Fibroblast of upper back skin (primary cell): ENCODE results near the gene TAX1BP3.
"Not testable (repeated sequence)": the region's sequence is repeated elsewhere in the genome, so short reads cannot be mapped to it uniquely, and the experiment has no call there.

ENCODE experiments used
- DNase-seq: peaks from one replicate; pipeline ENCODE4 v3.0.0-alpha.2; 2013

TAX1BP3 gene

DNA sequence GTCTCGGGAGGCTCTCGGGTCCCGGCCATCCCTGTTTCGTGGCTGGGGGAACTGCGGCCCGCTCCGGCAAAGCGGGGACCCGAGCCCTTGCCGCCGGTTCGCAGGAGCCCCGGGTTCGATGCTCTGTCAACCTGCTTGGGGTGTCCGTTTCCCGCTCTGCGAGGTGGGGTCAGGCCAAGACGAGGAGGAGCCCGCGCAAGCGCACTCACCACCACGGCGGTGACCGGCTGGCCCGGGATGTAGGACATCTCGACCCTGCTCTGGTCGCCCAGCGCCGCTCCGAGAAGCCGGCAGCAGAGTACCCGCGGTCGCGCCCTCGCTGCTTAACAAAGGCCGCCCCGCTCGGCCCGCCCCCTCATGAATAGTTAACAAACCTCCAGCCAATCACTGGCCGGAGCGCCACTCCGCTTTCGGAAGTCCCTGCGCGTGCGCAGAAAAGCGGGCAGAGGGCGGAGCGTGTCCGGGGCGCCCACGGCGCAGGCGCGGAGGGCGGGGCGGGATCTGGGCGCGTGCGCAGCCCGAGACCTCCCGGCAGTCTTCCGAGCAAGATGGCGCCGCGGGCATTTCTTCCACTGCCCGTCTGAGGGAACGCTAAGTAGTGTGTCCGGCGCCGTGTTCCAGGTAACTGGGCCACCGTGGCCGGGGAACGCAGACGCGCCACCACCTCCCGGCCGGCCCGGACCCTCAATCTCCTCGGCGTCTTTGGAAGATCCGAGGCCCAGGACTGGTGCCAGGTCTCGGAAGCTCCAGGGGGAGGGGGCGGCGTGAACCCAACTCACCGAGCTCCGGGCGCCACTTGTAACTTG lies at the start of gene TAX1BP3, which contains the start of gene EMC6:
TAX1BP3 (minus strand) TSS at position 300 of the 806 bp plus-strand sequence; CDS start at position 248, 52 bp downstream.
EMC6 (plus strand) TSS at position 534 of the 806 bp plus-strand sequence. CDS start 335 bp downstream, outside the sequence.
- DNase-seq: peak; percentile 98

- DNase-seq: no peak
Measured at GRCh38 chr17:3715296-3715695, 46.9 kb upstream of the TAX1BP3 start.

DNA sequence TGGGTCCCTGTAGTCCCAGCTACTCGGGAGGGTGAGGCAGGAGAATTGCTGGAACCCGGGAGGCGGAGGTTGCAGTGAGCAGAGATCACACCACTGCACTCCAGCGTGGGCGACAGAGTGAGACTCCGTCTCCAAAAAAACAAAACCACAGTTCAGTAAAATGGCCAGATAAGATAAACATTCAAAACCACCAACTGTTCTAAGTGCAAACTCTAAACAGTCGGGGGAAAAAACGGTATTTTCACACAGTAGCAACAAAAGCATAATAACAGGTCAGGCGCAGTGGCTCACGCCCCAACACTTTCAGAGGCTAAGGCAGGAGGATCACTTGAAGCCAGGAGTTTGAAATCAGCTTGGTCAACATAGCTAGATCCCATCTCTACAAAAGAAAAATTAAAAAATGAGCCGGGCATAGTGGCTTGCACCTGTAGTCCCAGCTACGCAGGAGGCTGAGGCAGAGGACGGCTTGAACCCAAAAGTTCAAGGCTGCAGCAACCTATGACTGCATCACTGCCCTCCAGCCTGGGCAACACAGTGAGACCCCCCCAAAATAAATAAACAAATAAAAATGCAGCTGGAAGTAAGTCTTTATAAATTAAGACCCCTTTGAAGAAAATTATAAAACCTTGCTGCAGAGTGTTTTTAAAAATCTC lies 44.6 kb upstream of the TAX1BP3 start:
- no peak for DNase-seq

DNA sequence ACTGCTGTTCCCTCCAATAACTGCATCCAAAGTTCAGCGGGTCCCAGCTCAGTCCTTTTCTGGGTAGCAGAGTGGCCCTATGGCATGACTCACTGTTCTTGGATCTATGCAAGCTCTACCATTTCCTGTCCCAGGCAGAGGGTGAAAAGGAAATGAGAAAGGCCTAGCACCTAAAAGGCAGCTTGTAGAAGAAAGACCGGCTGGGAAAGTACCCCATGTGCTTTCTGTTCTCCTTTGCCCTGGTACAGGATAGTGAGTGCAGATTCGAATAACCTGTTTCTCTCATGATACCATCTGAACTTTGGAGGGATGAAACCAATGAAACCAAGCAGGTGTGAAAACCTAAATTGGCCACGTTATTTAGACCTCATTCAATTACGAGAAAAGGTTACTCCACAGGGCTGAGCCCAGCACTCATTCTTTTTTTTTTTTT lies 42.6 kb upstream of the TAX1BP3 start:
- DNase-seq: peak; percentile 27

GRCh38 chr17:3708366-3708765 lies 40.0 kb upstream of the TAX1BP3 start:
- no peak for DNase-seq

- DNase-seq: not testable (repeated sequence)
Measured at GRCh38 chr17:3705718-3705984, 37.3 kb upstream of the TAX1BP3 start.

DNA sequence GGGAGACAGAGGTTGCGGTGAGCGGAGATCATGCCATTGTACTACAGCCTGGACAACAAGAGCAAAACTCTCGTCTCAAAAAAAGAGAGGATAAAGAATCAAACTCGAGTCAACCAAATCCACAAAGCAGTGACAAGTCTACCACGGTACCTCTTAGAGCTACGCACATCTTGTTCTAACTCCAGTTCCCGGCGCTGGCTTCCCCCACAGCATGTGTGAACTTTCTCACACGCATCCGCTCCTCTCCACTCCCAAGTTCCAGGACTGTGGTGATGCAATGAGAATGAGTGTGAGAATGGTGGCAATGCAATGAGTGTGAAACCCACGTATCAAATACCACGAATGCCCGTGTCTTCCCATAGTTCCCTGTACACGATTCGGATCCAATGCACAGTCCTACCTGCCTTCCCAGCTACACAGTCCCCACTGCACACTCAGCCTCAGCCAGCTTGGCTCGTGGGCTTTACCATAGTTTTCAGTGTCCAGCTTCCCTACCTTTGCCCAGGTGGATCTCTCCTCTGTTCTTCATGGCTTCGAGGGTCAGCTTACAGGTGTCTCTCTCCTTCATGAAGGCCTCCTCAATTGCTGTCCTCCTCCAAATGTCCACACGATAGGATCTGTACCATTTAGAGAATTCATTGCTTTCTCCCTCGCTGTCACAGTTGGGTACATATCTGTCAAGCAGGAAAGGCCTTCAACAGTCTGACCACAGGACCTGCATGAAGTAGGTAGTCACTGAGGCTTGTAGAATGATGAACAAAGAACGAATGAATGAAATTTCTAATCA lies 36.7 kb upstream of the TAX1BP3 start:
- DNase-seq: no peak

DNA sequence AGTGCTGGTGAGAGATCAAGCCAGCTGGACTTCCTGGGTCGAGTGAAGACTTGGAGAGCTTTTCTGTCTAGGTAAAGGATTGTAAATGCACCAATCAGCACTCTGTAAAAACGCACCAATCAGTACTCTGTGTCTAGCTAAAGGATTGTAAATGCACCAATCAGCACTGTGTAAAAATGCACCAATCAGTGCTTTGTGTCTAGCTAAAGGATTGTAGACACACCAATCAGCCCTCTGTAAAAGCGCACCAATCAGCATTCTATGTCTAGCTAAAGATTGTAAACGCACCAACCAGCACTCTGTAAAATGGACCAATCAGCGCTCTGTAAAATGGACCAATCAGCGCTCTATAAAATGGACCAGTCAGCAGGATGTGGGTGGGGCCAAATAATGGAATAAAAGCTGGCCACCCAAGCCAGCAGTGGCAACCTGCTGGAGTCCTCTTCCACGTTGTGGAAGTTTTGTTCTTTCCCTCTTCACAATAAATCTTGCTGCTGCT lies 33.7 kb upstream of the TAX1BP3 start:
- DNase-seq: not testable (repeated sequence)

GRCh38 chr17:3699951-3700350 lies 31.6 kb upstream of the TAX1BP3 start:
- DNase-seq: no peak

DNA sequence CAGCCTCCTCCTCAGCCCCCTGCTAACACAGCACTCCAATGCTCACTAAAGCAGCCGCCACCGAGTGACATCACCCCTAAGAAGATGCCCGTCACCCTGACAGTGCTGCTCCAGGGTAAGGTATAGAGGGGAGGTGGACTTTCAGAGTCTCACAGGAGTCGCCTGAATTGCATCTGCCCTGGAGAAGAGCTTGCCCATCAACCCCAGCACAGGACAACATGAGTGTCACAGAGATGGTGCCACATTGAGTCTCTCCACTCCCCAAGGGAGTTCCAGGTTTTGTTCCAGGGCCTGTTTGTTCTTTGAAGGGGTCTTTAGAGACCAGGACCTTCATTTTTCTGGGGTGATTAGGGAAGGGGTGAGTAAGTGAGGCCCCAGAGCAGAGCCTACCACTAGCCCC lies 29.8 kb upstream of the TAX1BP3 start:
- no peak for DNase-seq

DNA sequence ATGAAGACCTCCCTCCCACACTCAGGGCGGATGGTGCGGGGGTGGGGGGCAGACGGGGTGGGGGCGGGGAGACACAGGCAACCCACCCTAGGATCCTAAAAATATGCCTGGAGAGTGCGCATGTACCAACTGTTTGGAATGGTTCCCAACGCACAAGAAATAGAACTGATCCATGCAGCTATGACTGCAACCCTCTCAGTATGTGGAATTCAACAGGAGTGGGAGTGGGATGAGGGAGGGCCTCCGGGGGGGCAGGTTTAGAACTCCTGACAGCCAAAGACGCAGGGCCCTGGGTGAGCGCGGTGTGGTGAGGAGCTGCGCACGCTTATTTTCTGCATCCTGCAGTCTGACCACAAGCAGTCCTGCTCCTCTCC lies 28.7 kb upstream of the TAX1BP3 start:
- no peak for DNase-seq

GRCh38 chr17:3695723-3696411 lies 27.5 kb upstream of the TAX1BP3 start, which contains the start of gene P2RX5:
Gene P2RX5 (minus strand): TSS chr17:3696155. CDS start chr17:3696005, 150 bp downstream.
- no peak for DNase-seq

DNA sequence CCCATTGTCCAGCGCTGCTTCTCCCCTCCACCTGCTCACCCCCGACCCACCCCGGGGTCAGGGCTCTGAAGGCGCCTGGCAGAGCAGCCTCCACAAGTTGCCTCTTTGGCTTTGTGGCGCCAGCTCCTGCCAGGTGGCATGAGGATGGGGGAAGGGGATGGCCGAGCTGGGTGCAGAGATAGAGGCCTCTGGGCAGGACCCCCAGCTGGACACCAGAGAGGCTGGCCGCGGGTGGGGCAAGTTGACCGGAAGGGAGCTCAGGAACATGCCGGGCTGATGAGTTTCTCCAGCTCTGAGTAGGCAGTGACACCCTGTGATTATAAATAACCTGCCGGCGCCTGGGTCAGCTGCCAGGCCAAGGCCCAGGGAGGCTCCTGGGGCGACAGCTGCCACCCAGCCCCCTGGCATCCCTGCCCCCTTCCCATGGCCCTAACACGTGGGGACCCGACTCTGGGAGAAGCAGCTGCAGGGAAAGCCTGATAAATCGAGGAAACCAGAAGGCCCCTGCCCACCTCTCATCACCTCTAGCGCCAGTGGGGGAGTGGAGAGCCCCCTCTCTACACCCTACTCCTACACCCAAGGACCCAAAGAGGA lies 26.8 kb upstream of the TAX1BP3 start:
- no peak for DNase-seq

DNA sequence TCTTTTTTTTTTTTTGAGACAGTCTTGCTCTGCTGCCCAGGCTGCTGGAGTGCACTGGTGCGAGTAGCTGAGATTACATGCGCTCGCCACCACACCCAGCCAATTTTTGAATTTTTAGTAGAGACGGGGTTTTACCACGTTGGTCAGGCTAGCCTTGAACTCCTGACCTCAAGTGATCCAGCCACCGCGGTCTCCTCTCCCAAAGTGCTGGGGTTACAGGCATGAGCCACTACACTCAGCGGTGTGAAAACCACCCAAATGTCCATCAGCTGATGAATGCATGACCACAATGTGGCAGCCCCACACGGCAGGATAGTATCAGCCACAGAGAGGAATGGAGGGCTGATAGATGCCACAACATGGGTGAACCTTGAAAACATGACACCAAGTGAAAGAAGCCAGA lies 25.5 kb upstream of the TAX1BP3 start:
- no peak for DNase-seq

DNA sequence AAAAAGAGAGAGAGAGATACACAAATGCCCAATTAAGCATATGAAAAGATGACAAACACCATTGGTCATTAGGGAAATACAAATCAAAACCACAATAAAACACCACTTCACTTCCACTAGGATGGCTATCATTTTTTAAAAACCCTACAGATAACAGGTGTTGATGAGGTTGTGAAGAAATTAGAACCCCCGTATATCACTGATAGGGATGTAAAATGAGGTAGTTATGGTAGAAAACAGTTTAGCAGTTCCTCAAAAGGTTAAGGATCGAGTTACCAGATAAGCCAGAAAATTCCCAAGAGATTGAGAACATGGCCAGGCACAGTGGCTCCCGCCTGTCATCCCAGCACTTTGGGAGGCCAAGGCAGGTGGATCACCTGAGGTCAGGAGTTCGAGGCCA lies 24.8 kb upstream of the TAX1BP3 start:
- no peak for DNase-seq

DNA sequence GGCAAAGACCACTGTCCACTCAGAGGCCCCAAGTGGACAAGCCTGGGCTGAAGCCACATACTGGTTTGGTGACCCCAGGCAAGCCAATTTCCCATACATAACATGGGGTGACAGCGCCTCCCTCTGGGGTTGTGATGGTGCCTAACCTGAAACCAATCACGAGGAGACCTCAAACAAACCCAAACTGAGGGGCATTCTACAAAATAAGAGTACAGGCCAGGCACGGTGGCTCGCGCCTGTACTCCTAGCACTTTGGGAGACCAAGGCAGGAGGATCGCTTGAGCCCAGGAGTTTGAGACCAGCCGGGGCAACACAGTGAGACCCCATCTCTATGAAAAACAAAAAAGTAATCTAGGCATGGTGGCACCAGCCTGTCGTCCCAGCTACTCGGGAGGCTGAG lies 24.0 kb upstream of the TAX1BP3 start:
- no peak for DNase-seq

GRCh38 chr17:3691617-3692067 lies 23.3 kb upstream of the TAX1BP3 start:
- DNase-seq: no peak

DNA sequence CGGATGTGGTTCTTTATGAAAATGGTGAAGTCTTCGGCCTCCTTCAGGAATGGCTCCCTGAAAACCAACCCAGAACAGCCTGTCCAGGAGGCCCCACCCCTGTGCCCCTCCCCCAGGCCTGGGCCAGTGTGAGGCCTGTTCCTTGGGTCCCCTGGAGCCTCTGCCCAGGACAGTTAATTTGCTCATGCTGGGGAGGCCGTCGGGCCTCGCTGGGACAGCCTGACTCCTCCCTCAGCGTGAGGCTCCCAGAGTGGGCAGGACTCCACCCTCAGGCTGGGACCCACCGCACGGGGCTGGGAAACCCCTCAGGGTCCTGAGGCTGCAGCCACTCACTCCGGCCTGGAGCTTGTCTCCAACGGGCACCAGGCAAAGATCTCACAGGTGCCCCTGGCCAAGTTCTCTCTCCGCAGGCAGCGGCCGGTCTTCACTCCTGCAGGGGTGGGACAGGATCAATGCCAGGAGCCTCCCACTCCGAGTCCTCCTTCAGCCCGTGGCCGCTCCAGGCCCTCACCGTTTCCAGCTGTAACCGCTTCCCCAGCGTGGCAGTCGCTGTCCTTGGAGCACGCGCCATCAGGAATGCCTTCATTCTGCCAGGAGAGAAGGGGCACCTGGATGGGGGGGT lies 21.8 kb upstream of the TAX1BP3 start:
- no peak for DNase-seq

DNA sequence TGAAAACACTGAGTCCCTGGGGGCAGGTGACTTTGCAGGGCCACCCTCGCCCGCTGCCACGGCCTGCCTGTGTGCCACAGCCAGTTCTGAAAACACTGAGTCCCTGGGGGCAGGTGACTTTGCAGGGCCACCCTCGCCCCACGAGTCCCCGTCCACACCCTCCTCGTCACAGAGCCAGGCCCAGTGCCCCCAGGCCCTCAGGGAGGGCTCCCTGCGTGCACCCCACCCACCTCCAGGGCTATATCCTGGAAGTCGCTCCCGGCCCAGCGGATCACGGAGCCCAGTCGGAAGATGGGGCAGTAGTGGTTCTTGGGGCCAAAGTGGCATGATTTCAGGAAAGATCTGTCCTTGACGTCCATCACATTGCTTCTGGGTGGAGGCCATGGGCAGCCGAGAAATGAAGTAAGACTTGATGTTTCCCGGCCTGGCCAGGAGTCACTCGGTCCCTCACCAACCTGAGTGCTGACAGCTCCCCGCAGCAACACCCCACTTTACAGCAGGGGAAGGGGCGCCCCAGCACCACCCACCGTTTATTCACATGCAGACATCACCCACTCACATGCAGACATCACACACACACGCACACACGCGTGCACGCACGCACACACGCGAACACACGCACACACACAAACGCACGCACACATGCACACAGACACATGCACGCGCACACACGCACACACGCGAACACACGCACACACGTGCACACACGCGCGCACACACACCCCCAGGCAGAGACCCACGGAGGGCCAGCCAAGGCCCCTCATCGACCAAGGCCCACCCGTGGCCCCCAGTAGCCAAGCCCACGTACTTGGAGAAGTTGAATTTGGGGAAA lies 21.1 kb upstream of the TAX1BP3 start:
- no peak for DNase-seq

DNA sequence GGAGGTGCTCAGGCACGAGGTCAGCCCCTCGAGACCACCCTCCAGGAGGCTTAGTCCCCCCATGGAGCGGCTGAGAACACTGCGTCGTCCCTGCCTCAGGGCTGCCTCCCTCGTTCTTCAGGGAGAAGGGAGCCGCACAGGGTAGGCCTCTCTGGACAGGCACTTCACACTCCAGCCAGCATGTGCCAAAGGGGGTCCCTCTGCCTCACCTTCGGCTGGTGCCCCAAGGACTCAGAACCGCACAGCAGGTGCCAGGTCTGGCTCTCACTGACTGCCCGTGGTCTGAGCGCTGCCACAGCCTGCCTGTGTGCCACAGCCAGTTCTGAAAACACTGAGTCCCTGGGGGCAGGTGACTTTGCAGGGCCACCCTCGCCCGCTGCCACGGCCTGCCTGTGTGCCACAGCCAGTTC lies 20.5 kb upstream of the TAX1BP3 start:
- no peak for DNase-seq

- DNase-seq: no peak
Measured at GRCh38 chr17:3688027-3688553, 19.7 kb upstream of the TAX1BP3 start.
